HG03066 (cell line): ENCODE measurements around the gene FADS2.

Experiments
- ATAC-seq: cut with Tn5 transposase; IDR thresholded peaks from one replicate; pipeline ENCODE4 v1.9.1; 2021; ENCODE audit warnings: low read depth; ENCODE audit not compliant: unreplicated experiment

The FADS2 gene

GRCh38 chr11:61914471-61915171 is 86.5 kb downstream of the FADS2 start:
- no peak for ATAC-seq

- no peak for ATAC-seq
These were observed 88.7 kb downstream of the FADS2 start for GRCh38 chr11:61916737-61917333.
